Stimulated activated CD8-positive, alpha-beta memory T cell treated with anti-CD3 and anti-CD28 coated beads, Interleukin-15, amount 100 ng/mL, for 4 hours (primary cell): ENCODE results near the gene DUOXA1.
"Not testable (repeated sequence)": the region's sequence is repeated elsewhere in the genome, so short reads cannot be mapped to it uniquely, and the experiment has no call there.

Experiments
- DNase-seq, 2 donors: peaks; one replicate each; pipeline ENCODE4 v3.0.0-alpha.2; 2020; ENCODE audit warnings: low read depth in 2 of 2

Gene DUOXA1

DNA sequence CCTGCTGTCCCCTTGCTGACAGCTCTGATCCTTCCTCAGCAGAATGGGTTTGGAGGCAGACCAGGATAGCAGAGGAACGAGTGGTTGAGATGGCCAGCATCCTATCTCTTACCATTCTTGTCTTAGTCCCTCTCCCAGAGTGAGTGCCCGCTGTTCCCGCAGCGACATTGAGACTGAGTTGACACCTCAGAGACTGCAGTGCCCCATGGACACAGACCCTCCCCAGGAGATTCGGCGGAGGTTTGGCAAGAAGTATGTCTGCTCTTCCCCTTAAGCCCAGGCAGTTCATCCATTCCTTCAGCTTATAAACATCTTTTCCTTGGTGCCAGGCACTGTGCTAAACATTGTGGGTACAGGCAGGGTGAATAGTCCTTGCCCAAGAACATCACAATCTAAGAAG, 21.3 kb upstream of the DUOXA1 start:
- DNase-seq = no peak

DNA sequence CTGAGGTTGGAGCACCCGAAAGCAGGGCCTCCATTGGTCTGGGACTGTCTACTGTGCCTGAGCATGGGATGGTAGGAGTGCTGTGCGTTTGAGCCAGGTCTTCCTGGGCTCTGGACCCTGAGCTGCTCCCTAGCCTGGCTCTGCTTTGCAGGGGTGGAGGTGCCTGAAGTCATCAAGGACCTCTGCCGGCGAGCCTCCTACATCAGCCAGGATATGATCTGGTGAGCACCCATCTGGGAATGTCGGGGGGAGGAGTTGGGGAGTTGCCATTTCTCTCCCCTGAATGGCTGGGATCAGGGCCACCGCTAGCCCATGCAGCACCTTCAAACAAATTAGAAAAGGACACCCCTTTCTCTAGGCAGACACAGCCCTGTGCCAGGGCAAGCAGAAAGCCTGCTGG, 20.8 kb upstream of the DUOXA1 start:
- no peak for DNase-seq

DNA sequence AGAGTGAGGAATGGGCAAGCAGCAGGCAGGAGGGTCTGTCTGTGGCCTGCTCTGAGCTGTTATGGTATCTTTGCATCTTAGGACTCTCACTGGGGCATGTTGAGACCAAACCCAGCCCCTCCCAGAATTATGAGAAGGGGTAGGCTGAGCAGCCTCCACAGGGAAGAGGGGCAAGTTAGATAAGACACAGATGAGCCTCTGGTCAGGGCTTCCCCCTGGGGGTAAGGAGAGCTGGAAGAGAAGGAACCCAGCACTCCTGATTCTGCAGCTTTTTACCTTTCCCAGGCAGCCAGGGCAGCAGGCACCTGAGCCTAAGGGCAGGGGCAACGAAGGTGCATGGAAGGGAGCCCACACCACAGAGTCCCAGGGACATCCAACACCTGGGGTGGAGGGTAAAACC, 19.4 kb upstream of the DUOXA1 start:
- no peak for DNase-seq

DNA sequence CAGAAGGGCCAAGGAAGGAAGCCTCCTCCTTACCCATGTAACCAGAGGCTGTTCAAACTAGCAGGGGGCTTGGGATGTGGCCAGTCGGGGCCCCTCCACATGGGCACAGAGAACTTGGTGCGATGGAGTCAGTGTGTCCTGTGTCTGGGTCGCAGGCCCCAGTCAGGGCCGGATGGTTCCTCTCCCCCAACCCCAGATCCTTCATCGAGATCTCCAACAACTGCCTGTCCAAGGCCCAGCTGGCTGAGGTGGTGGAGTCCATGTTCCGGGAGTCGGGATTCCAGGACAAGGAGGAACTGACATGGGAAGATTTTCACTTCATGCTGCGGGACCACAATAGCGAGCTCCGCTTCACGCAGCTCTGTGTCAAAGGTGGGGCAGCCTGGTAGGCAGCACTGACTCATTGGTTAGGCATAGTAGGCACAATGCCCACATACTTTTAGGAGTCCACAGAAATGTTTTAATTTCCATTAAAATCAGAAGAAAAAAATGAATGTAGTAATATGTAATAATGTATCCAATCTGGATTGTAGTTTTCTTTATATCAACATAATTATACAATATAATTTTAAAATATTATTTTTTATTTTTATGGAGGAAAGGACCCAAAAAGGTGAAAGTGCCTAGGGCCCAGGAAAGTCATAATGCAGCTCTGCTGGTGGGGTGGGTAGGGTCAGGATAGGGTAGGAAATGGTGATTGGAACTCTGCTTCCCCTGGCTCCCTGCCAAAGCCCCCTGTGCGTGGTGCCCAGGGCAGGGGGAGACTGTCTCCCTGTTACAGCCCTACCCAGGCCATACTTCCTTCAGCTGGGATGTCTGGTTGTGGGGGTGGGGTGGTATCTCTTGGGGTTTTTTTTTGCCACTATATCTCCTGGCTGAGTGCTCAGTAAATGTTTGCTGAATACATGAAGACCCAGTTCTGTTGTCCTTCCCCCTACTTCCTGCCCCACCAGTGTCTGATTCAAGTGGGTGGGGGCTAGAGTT, 18.7 kb upstream of the DUOXA1 start:
- DNase-seq = no peak

DNA sequence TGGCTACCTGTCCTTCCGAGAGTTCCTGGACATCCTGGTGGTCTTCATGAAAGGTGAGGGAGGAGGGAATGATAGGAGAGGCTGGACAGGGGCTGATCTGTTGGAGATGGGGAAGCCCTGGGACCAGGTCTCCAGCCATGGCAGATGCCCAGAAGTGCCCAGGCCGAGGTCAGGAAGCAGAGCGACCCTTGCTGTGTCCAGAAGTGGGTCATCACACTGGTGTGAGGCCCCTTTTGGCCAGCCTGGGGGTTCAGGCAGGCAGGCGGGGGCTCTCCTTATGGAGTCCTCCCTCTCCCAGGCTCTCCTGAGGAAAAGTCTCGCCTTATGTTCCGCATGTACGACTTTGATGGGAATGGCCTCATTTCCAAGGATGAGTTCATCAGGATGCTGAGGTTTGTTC, 17.9 kb upstream of the DUOXA1 start:
- DNase-seq = no peak

DNA sequence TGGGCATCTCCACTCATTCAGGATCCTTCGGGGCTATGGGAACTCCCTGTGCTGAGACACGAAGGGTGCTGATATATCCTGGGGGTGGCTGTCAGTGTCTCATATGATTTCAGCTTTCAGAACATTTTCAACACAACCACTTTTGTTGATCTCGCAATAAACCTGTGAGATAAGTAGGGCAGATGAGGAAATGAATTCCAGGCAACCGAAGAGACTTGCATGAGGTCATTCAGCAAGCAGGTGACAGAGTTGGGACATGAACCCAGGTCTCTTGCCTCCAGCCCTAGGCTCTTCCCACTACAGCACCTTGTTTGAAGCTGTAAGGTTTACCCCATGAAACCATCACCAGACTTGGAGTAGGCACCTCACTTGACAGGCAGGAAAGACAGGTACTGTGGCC, 16.7 kb upstream of the DUOXA1 start:
- no peak for DNase-seq

DNA sequence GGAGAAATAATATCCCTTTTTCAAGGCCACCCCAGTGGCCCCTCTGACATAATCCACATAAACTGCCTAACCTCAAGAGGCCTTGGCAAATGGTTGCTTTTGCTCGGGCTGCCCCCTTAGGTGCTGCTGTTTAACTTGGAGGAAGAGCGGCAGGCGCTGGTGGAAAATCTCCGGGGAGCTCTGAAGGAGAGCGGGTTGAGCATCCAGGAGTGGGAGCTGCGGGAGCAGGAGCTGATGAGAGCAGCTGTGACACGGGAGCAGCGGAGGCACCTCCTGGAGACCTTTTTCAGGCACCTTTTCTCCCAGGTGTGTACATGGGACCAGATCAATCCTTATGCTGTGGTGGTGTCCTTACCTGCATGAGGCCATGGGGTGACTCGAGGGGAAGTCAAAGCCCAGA, 15.1 kb upstream of the DUOXA1 start:
- DNase-seq = no peak

DNA sequence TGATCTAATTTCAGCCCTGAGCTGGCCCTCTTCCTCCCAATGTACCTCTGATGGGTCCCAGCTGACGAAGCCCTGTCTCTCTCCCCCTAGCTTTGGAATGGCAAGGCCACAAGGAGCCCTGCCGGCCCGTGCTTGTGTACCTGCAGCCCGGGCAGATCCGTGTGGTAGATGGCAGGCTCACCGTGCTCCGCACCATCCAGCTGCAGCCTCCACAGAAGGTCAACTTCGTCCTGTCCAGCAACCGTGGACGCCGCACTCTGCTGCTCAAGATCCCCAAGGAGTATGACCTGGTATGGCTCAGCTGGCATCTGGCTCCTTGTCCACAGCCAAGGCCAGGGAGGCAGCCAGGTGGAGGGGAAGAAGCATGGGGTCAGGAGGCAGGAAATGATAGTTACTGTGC, 14.3 kb upstream of the DUOXA1 start:
- DNase-seq = no peak

DNA sequence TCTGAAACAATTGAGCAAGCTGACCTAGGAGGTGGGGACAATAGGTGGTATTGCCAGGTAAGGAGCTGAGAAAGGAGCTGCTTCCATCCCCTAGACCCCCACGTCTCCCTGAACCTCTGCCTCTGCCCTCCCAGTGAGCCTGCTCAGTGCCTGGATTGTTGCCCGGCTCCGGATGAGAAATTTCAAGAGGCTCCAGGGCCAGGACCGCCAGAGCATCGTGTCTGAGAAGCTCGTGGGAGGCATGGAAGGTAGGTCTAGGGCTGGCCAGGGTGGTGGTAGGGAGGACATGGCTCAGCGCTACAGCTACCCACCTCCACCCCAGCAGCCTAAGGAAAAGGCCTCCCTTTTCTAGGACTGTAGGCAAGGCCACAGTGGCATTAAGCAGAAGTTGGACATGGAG, 13.4 kb upstream of the DUOXA1 start:
- DNase-seq = no peak

DNA sequence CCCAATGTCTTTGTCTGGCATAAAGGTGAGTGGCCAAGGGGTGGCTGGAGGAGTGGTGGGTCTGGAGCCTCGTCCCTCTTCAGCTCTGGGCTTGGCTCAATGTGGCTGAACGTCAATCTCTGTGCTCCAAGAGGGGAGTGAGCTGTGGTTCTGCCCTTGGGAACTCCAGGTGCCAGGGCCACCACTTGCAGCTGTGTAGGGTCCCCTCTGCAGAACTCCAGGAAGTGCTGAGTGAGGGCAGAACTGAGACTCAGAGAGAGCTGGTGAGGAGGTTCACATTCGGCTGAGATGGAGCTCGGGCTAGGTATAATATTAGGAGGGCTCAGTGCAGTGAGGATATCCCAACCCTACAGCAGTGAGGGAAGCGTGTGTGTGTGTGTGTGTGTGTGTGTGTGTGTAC, 11.7 kb upstream of the DUOXA1 start:
- no peak for DNase-seq

DNA sequence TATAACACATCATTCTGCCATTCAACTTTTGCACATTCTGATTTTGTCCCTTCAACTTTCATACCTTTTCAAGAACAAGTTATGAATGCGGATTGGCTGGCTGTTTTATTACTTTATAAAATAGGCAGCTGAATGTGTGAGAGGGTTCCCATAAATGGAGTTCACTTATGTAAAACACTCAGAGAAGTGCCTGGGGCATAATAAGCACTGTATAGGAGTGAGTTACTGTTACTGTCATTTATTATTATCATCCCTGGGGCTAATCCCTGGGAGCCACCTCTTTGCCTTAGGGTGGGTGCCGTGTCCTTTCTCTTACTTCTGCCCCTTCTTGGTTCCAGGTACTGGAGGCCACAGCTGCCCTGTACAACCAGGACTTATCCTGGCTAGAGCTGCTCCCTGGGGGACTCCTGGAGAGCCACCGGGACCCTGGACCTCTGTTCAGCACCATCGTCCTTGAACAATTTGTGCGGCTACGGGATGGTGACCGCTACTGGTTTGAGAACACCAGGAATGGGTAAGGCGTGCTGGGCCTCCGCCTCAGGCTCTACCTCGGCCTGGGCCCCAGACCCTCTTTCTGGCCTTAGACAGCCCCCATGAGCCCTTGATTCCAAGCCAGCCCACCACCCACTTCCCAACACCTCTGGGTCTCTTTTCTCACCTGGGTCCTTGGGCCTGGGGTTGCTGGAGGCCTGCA, 11.0 kb upstream of the DUOXA1 start:
- DNase-seq = no peak

DNA sequence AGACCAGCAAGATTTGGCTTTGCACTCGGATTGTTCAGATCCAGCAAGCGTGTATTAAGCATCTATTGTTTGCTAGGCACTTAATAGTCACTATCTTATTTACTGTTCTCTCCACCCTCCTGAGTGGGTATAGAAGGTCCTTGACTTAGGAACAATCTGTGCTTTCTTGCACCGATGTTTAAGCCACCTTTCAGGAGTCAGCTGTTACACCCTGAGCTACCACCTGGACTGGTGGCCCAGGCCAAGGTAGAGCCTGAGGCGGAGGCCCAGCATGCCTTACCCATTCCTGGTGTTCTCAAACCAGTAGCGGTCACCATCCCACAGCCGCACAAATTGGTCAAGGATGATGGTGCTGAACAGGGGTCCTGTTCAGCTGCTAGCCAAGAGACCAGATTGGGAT, 10.1 kb upstream of the DUOXA1 start:
- DNase-seq = no peak

DNA sequence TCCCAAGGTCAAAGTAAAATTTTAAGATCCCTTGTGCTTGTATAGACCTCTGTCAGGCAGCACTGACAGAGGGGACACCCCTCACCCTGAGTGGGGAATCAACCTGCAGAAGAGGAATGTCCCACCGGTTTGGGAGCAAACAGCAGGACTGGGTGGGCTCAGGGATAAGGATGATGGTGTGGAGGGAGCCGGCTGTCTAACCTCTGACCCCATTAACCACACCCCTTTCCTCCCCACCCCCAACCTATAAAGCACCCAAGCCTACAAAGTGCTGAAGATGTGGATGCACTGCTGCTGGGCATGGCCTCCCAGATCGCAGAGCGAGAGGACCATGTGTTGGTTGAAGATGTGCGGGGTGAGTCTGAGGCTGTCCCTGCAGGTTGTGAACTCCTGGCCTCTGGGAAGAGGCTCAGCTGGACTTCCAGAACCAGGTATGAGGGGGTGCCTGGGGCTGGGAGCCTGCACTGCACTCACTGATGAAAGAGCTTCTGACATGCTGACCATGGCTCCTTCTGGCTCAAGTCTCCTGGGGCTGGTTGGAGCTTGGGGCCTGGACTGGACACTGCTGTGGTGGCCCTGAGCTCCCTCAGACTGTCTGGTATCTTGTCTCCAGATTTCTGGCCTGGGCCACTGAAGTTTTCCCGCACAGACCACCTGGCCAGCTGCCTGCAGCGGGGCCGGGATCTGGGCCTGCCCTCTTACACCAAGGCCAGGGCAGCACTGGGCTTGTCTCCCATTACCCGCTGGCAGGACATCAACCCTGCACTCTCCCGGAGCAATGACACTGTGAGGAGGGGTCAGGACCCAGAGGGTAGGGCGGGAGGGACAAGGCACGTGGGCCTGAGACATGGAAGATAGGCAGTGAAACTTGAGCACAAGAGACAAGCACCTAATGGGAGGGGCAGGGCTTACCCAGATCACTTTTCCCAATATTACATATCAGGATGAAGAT, 9.4 kb upstream of the DUOXA1 start:
- DNase-seq = no peak

DNA sequence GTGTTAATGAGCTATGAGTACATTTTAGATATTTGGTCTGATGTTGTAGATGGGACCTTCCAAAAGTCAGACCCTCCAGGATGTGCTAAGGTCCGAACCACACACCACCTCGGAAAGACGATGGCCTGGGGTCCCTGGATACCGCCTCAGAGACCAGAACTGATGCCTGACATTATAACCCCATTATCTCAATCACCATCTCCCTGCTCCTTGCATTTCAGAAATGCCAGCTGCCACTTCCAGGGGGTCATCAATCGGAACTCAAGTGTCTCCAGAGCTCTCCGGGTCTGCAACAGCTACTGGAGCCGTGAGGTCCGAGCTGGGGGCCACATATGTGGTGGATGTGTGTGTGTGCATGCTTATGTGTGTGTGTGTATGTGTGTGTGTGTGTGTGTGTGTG, 8.0 kb upstream of the DUOXA1 start:
- DNase-seq = no peak

DNA sequence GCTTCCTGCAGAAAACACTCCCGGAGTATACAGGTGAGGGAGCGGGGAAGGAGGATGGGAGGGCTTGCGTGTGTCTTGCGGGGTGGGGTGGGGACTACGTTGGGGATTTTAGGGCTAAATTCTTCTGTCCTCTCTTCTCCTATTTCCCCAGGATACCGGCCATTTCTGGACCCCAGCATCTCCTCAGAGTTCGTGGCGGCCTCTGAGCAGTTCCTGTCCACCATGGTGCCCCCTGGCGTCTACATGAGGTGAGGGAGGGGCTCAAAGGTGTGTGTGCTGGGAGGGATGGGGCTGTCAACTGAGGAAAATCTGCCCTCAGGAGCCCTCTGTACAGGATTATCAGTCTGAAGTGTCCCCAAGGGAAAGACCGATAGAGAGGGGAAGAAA, 6.7 kb upstream of the DUOXA1 start:
- DNase-seq = no peak

DNA sequence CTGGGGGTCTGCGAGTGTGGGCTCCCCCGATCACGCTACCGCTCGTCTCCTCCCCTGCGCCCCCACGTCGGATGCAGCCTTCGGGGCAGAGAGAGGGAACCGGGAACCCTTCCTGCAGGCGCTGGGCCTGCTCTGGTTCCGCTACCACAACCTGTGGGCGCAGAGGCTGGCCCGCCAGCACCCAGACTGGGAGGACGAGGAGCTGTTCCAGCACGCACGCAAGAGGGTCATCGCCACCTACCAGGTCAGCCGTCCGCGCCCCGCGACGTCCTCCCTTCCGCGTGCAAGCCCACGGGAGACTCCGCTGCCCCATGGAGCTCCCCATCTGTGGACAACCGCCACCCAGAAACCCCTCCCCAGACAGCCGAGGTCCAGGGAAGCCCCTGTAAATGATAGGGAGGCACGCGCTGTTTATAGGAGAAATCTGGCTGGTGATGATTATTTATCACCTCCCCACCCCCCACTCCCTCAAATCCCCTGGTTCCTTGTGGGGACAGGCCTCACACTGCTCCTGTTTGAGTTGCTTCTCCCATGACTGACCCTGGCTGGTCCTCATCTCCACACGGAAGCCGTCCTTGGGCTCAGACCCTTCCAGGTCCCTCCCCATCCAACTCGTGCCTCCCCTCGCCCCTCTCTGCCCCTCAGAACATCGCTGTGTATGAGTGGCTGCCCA, 6.2 kb upstream of the DUOXA1 start:
- not testable (repeated sequence) for DNase-seq

DNA sequence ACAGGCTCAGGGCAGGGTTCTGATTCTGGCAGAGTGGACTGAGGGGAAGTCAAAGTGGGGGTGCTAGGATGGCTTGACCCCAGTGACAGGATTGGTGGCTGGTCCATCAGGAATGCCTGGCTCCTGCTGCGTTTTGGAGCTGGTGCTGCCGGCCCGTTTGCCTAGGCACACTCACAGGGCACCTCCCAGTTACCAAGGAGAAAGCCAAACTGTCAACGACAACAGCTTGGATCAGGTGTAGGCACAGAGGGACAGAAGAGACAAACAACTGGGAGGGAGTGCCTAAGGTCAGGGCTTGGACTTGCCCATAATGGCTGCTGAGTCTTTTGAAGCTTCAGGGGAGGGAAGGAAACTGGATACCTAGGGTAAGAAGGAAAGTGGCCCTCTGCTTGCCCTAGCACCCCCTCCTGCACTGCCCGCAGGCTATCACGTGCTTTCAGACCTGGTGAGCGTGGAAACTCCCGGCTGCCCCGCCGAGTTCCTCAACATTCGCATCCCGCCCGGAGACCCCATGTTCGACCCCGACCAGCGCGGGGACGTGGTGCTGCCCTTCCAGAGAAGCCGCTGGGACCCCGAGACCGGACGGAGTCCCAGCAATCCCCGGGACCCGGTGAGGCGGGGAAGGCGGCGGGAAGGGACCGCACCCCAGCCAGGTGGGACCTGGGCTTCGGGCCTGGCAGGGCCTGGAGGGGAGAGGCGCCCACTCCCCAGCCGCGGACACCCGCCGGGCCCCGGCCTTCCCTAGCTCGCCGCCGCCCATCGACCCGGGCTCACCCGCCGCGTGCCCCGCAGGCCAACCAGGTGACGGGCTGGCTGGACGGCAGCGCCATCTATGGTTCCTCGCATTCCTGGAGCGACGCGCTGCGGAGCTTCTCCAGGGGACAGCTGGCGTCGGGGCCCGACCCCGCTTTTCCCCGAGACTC, 5.3 kb upstream of the DUOXA1 start:
- no peak for DNase-seq

DNA sequence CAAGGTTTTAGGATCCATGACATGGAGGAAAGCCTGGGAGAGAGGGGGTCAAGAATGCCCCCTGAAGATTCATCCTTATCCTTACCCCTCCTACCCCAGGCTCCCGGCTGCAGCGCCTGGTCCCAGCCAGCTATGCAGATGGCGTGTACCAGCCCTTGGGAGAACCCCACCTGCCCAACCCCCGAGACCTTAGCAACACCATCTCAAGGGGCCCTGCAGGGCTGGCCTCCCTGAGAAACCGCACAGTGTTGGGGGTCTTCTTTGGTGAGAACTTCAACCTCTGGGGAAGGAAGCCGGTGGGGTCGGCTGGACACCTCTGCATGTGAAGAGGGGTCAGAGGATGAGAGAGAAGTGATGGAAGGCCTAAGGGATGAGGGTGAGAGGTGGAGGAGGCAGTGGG, 4.4 kb upstream of the DUOXA1 start:
- no peak for DNase-seq

DNA sequence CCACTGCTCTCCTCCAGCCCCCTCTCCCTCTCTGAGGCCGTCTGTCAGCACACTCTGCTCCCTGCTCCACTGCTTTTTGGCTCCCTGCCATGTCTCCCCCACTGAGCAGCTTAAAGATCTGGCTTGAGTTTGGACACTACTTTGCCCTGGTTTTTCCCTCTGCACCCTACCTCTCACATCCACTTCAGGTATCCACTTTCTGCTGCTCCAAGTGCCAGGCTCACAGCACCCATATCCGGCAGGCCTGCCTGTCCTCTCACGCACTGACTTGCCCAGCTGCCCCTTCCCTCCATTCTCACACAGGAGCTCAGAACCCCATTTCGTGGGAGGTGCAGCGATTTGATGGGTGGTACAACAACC, 3.9 kb upstream of the DUOXA1 start:
- no peak for DNase-seq

DNA sequence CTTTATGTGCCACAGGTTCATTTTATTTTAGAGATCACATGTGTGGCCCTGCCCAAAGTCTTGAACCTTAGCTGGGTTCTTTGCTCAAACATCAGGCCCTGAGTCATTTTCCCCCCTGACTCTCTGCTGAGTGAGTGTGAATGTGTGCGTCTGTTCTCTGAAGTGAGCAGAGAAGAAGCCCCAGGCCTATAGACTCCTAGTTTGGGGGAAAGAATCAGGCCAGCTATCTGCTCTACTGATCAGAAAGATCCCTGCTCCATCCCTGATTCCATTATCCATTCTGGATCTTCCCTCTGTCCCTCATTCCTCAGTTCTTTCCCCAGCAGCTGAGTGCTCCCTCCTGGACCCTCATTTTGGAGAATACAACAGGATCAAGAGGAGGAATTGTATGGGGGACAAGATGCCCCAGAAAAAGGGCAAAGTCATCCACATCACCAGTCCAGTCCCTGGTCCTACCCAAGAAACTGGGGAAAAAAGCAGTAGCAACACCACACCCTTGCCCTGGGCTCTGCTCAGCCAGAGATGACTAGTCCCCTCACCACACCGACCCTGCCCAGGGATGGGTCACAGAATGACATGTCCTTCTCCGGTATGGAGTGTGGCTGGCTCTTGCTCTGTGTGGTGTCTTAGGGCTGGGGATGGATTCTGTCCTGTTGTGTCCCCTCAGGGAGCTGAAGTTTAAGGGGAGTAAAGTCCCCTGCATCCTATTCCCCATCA, 3.3 kb upstream of the DUOXA1 start:
- no peak for DNase-seq
